ENCODE results near the gene MYRF. TPM values are rescaled to one million over a fixed set of nuclear protein-coding genes. Genes with fewer than 3 reads are reported as not detected.

The MYRF gene
- total RNA-seq, 2 donors from 2014 or later, result 0.93 to 1.6 TPM

DNA sequence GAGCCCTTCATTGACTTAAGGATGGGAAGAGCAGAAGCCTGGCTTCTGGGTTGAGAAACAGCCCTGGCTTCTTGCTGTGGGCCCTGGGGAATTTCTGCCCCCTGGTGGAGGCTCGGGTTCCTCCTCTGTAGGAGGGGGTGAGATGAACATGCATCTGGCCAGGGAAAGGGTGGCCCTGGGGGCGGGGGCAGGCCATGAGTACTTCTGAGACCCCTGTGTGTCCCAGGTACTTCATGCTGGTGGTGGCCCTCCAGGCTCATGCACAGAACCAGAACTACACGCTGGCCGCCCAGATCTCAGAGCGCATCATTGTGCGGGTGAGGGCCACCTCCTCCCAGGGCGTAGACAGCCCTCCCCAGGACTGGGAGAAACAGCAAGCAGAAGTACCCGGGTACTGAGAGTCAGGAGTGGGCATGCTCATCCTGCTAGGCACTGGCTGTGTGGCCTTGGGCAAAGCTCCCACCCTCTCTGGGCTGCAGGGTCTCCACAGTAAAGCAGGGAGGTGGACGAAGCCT is 24.2 kb downstream of the MYRF start:
- ATAC-seq, result peak; percentile 54 to 73
- H3K27ac Mint-ChIP-seq, result peak overlapping the region in 1 of 2 donors; percentile 36
- peak in 1 of 2 donors; percentile 79 for DNase-seq (ENCODE audit: low spot score in 2 of 2)
- H3K36me3 Mint-ChIP-seq, result no peaks in the 10 kb centered on the region
- H3K9me3 Mint-ChIP-seq, result no peaks in the 10 kb centered on the region

DNA sequence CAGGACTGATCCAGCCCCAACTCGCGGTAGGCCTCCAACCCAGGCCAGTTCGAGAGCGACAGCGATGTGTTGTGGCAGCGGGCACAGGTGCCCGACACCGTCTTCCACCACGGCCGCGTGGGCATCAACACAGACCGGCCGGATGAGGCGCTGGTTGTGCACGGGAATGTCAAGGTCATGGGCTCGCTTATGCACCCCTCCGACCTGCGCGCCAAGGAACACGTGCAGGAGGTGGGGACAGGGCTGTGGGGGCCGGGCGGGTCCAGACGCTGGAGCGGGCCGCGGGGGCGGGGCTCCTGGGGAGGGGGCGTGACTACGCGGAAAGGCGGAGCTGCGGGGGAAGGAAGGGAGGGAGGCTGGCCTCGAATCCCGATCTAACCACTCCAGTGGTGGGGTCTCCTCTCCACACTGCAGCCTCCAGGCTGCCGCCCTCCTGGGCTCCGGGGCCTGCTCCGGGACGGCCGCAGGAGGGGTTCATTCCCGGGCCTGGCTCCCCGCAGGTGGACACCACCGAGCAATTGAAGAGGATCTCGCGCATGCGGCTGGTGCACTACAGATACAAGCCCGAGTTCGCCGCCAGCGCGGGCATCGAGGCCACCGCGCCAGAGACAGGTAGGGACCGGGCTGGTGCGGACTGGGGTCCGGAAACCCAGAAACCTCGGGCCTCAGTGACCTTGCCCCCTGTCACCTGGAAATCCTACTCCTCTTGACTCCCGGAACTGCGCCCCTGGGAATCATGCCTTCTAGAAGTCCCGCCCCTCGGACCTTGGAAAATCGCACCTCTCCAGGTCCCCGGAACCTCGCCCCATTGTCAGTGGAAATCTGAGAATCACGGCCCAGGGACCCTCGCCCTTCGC is 25.0 kb downstream of the MYRF start:
- peak in 1 of 2 donors; percentile 63 for DNase-seq (ENCODE audit: low spot score in 2 of 2)
- no peaks in the 10 kb centered on the region for H3K9me3 Mint-ChIP-seq
- peak; percentile 21 to 65 for ATAC-seq
- H3K27ac Mint-ChIP-seq, result no peak overlapping the region
- H3K36me3 Mint-ChIP-seq, result no peaks in the 10 kb centered on the region

DNA sequence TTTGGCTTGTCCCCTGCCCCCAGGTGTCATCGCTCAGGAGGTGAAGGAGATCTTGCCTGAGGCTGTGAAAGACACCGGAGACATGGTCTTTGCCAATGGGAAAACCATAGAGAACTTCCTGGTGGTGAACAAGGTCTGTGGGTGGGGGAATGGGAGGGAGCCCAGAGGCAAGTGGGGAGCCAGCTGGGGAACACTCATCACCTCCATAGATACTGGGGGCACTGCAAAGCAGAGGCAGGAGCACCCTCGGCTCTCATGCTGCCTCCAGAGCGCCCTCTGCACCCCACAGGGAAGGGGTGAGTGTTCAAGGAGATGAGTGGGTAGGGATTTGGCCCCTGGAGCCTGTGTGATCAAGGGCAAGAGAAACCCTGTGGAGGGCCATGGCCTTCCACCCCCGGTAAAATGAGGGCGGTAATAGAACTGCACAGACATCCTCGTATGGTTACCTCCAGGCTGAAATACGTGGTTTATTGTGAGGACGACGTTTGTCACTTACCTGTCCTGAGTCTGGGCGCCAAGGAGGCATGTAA is 26.0 kb downstream of the MYRF start:
- ATAC-seq, result no peak
- Mint-ChIP-seq H3K27ac (peak overlapping the region in 1 of 2 donors; percentile 27), H3K36me3 (no peaks in the 10 kb centered on the region), H3K9me3 (no peaks in the 10 kb centered on the region)
- no peak for DNase-seq (ENCODE audit: low spot score in 2 of 2)

DNA sequence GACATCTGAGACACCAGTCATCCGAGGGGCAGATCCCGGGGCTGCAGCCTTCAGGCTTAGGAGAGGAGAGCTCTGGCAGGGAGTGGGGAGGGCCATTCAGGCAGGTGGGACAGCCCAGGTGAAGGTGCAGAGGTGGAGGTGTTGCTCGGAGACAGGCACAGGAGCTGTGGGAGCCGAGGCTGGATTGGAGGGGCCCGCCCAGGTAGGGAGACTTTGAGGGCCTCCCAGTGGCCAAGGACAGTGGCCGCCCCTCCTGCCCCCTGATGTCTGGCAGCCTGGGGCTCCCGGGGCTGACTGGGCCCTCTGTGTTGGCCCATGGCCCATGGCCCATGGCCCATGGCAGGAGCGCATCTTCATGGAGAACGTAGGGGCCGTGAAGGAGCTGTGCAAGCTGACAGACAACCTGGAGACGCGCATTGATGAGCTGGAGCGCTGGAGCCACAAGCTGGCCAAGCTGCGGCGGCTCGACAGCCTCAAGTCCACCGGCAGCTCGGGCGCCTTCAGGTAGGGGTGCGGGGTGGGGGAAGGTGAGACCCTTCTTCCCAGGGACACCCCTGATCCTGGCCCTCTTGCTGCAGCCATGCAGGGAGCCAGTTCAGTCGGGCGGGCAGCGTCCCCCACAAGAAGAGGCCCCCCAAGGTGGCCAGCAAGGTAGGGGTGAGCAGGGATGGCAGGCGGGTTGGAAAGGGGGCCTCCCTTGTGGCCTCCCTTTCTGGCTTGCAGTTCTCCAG is 26.6 kb downstream of the MYRF start:
- ATAC-seq (no peak), DNase-seq (ENCODE audit: low spot score in 2 of 2) (no peak)
- Mint-ChIP-seq H3K9me3 (no peaks in the 10 kb centered on the region), H3K27ac (peak overlapping the region in 1 of 2 donors; percentile 27), H3K36me3 (no peaks in the 10 kb centered on the region)

DNA sequence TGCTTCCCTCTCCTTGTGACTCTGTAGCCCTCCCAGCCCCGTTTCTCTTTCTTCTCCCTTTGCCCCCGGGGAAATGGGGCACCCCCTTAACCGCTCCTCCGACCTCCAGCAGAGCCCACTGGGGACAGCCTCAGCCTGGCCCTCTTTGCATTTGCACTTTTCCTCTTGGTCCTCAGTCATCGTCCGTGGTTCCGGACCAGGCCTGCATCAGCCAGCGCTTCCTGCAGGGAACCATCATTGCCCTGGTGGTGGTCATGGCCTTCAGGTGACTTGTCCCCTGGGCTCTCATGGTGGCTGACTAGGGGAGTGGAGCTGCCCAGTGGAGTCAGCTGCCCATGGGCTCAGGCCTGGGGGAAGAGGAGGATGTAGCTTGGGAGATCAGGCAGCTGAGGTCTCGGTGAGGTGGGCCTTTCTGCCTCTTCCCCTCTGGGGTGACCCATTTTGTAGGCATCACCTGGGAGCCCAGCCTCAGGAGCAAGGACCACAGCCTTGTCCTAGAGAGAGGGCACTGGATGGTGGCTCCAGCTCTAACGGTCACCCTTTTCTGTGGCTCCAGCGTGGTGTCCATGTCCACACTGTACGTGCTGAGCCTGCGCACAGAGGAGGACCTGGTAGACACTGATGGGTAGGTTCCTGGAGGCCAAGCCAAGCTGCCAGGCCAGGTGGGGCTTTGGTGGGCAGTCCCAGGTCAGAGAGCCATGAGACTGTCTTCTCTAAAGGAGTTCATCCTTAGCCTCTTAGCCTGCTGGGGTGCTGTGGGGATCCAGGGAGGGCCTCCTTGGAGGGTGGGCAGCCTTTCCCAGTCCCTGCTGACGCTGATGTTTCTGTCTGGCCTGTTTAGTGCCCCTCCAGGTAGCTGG is 27.5 kb downstream of the MYRF start:
- DNase-seq (ENCODE audit: low spot score in 2 of 2) (no peak), ATAC-seq (no peak)
- H3K27ac Mint-ChIP-seq, result peak overlapping the region in 1 of 2 donors; percentile 90
- no peaks in the 10 kb centered on the region for H3K9me3 Mint-ChIP-seq
- no peaks in the 10 kb centered on the region for H3K36me3 Mint-ChIP-seq

DNA sequence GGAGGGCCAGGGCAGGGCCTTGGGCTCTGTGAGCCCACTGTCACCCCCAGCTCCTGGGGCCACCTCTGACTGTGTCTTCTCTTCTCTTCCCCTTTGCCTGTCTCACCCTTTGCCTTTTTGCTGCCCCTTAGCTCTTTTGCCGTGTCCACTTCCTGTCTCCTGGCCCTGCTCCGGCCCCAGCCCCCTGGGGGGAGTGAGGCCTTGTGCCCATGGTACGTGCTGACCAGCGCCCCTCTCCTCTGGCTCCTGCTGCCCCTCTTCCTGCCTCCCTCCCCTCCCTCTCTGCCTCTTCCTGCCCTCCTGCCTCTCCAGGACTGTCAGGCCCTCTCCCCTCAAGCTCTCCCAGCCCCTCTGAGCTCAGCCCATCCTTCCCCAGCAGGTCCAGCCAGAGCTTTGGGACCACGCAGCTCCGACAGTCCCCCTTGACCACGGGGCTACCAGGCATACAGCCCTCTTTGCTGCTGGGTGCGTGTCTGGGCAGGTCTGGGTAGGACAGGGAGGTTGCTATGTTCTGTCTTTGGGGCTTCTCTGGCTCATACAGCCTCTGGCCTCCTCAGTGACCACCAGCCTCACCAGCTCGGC is 28.2 kb downstream of the MYRF start:
- H3K27ac Mint-ChIP-seq, result peak overlapping the region; percentile 49 to 90
- H3K36me3 Mint-ChIP-seq, result no peaks in the 10 kb centered on the region
- DNase-seq (ENCODE audit: low spot score in 2 of 2) (no peak), ATAC-seq (no peak)
- H3K9me3 Mint-ChIP-seq, result no peaks in the 10 kb centered on the region

DNA sequence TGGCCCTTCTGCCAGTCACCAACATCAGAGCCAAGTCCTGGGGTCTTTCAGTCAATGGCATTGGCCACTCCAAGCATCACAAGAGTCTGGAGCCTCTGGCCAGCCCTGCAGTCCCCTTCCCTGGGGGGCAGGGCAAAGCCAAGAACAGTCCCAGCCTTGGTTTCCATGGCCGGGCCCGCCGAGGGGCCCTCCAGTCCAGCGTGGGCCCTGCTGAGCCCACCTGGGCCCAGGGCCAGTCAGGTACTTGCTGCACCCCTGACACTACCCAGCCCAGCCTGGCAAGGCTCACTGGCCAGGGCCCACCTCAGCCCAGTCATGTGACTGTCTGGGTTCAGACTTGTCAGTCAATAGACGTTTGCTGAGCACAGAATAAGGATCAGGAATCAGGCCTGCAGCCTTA is 29.1 kb downstream of the MYRF start:
- Mint-ChIP-seq H3K27ac (peak overlapping the region in 1 of 2 donors; percentile 49), H3K36me3 (no peaks in the 10 kb centered on the region), H3K9me3 (no peaks in the 10 kb centered on the region)
- no peak for ATAC-seq
- DNase-seq (ENCODE audit: low spot score in 2 of 2), result no peak

DNA sequence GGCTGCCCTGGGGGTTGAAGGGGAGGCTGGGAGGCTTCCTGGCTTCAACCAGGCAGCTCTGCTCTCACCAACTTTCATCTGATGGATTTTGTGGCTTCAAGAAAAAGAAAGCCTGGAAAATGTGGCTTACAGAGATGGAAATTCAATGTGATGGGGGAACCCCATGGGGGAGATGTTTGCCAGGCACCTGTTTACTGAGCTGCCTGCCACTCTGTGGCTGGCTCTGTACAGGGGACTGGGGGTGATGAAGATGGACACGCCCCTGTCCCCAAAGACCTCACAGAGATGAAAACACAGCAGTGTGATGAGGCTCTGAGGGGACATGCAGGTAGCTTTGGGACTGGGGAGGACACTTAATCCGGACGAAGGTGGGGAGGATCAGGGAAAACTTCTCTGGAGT is 29.9 kb downstream of the MYRF start:
- Mint-ChIP-seq H3K27ac (no peak overlapping the region), H3K9me3 (no peaks in the 10 kb centered on the region), H3K36me3 (no peaks in the 10 kb centered on the region)
- ATAC-seq, result no peak
- no peak for DNase-seq (ENCODE audit: low spot score in 2 of 2)

DNA sequence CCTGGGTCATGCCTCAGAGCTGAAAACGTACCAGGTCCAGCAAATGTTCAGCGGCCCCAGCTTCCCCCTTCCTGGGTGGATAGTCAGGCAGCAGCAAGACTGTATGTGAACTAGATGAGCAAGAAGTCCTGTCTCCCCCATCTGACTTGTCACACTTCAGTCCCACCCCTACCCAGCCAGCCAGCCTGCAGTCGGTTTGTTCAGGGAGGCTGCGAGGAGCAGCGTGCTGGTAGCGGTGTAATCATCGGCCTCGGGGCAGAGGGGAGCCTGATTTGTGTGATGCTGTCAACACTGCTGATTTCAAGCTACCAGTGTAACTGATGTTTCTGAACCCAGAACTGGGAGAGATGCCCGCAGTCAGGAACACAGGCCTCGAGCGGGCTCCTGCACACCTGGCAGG is 30.4 kb downstream of the MYRF start:
- ATAC-seq, result no peak
- no peaks in the 10 kb centered on the region for H3K9me3 Mint-ChIP-seq
- H3K27ac Mint-ChIP-seq, result peak overlapping the region in 1 of 2 donors; percentile 55
- H3K36me3 Mint-ChIP-seq, result no peaks in the 10 kb centered on the region
- DNase-seq (ENCODE audit: low spot score in 2 of 2), result no peak

DNA sequence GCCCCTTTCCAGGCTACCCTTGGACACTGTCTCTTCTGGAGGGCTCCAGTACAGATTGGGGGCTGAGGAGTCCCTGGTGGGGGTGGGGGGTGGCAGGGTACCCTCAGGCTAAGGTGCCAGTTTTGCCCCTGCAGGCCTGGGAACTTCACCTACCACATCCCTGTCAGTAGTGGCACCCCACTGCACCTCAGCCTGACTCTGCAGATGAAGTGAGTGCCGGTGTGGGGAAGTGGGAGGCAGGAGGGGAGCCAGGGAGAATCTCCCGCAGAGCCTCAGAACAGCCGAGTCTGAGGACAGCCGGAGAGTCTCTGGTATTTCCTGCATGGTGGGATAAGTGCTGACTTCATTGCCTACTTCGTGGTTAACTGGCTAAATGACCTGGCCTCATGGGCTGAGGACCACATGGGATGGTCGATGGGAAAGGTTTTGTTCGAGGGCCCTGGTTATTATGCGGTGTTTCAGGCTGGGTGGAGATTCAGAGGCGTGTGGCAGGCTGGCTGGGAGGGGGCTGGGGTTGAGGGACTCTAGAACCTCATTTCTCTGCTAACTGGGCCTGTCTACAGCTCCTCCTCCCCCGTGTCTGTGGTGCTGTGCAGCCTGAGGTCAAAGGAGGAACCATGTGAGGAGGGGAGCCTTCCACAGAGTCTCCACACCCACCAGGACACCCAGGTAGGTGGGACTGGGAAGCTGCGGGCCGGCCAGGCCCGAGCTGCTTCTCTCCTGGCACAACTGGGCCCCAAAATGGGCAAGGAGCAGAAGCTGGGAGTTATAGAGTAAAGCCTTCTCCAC is 31.5 kb downstream of the MYRF start:
- H3K36me3 Mint-ChIP-seq, result no peaks in the 10 kb centered on the region
- peak overlapping the region; percentile 8 to 57 for H3K27ac Mint-ChIP-seq
- no peak for ATAC-seq
- no peak for DNase-seq (ENCODE audit: low spot score in 2 of 2)
- no peaks in the 10 kb centered on the region for H3K9me3 Mint-ChIP-seq

DNA sequence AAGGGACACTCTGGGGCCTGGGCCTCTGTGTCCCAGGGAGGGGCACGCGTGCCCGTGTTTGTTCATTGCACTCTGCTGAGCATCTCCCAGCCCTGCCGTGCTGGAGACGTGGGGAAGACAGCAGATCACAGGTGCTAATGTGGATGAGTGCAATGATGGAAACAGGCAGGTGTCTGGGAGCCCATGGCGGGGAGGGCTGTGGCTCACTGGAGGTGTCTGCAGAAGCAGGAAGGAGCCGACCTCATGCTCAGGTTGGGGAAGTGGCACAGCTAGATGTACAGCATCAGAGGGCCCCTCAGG is 32.0 kb downstream of the MYRF start:
- Mint-ChIP-seq H3K36me3 (no peaks in the 10 kb centered on the region), H3K27ac (no peak overlapping the region), H3K9me3 (no peaks in the 10 kb centered on the region)
- DNase-seq (ENCODE audit: low spot score in 2 of 2), result no peak
- no peak for ATAC-seq

DNA sequence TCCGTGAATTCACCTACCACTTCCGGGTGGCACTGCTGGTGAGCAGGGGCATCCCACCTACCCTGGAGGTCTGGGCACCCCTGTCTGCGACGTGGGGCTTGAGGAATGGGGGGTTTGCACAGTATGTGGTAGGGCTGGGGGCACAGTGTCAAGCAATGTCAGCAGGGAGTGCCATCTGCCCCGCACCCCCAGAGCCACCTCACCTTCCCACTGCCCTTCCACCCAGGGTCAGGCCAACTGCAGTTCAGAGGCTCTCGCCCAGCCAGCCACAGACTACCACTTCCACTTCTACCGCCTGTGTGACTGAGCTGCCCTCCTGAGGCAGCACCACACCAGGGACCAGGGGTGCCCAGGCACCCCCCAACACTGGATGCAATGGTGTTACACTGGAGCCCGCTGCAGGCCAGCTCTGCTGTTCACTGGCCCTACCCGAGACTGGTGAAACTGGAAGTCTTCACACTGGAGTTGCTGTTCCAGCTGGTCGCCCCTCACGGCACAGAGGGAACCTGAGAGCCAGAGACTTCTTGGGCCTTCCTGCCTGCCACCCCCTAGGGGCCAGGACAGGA is 33.5 kb downstream of the MYRF start:
- no peaks in the 10 kb centered on the region for H3K36me3 Mint-ChIP-seq
- H3K27ac Mint-ChIP-seq, result no peak overlapping the region
- DNase-seq (ENCODE audit: low spot score in 2 of 2) (no peak), ATAC-seq (no peak)
- H3K9me3 Mint-ChIP-seq, result no peaks in the 10 kb centered on the region

DNA sequence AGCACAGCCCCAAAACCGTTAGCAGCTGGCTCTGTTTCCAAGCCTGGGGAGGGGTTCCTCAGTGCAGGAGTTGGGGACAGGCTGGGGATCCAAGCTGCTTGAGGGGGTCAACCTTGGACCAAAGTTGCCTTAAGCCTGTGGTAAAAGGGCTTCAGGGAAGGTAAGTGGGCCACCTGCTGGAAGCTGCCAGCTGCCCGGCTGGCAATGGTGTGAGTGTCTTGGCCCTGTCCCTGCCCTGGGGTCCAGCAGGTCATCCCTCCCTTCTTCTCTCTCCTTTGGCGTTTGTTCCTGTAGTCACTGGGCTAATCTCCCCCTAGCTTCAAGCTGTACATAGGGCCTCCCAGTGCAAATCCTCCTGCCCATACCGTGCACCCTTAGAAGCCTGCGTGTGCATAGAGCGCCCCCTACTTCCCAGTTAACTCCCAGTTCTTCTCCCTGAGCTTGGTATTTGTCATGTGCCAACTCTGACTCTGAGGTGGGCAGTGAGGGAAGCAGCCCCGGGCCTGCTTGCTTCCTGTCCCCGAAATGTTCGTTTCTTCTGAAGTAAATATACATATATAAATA is 35.6 kb downstream of the MYRF start:
- no peak for ATAC-seq
- no peak for DNase-seq (ENCODE audit: low spot score in 2 of 2)
- Mint-ChIP-seq H3K27ac (no peak overlapping the region), H3K36me3 (peaks cover 10 to 12% of the 10 kb centered on the region in 2 donors), H3K9me3 (no peaks in the 10 kb centered on the region)

DNA sequence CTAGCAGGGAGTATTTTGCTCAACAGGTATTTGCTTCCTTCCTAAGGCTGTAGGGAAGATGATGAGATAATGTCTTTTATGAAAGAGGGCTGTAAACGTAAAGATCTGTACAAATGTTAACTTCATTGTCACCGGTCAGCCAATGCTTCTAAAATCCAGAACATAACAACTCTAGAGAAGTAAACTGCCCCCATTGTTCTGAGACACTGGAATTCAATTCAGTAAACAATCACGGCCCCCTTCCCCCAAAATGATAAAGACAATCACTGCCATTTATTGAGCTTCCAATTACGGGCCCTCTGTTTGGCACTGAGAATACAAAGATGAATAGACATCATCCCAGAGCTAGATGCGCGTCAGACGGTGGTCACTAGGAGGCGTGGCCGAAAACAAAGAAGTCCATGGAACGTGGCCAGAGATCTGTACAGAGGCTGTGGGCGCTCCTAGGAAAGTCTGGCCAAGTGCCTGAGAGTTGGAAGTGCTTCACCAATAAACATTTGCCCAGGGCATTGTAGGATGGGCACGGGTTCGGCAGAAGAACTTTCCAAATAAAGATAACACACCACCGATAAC is 39.4 kb downstream of the MYRF start:
- Mint-ChIP-seq H3K36me3 (peaks cover 30 to 41% of the 10 kb centered on the region in 2 donors), H3K27ac (peak overlapping the region; percentile 98 to 99), H3K9me3 (no peaks in the 10 kb centered on the region)
- DNase-seq (ENCODE audit: low spot score in 2 of 2) (peak in 1 of 2 donors; percentile 44), ATAC-seq (peak; percentile 36 to 56)
